Gastroesophageal sphincter (tissue), 4 donors: ENCODE data around the gene MGST3. TPM values are rescaled to one million over a fixed set of nuclear protein-coding genes. Genes with fewer than 3 reads are reported as not detected.
A peak's percentile ranks its signal among the peaks of the same experiment; 100 is the strongest.
"Not testable (repeated sequence)": the region's sequence is repeated elsewhere in the genome, so short reads cannot be mapped to it uniquely, and the experiment has no call there.

ENCODE experiments used
- ATAC-seq: fragments of 150-250 bp; one replicate; pipeline ENCODE4 v1.9.1; 2016; ENCODE audit warnings: mild to moderate bottlenecking, moderate library complexity
- H3K27ac ChIP-seq, 4 donors: fragments of 200-600 bp; sonication (generic) in 3 of 4; 1 replicate in 3 of 4; 2 replicates in 1 of 4; pipeline ENCODE4 v1.5.1; 2016 to 2019
- H3K27me3 ChIP-seq: fragments of 200-600 bp; sonication (generic); one replicate; pipeline ENCODE4 v1.5.1; 2019
- H3K36me3 ChIP-seq, 2 donors: fragments of 200-600 bp; sonication (generic); one replicate each; pipeline ENCODE4 v1.5.1; 2019; ENCODE audit warnings: control low read depth in 1 of 2
- H3K4me1 ChIP-seq, 3 donors: fragments of 200-600 bp; sonication (generic); 1 replicate in 2 of 3; 2 replicates in 1 of 3; pipeline ENCODE4 v1.5.1; 2016 to 2019; ENCODE audit warnings: control low read depth in 2 of 3
- H3K4me3 ChIP-seq, 2 donors: fragments of 200-600 bp; sonication (generic); one replicate each; pipeline ENCODE4 v1.5.1; 2019; ENCODE audit warnings: mild to moderate bottlenecking in 1 of 2, moderate library complexity in 1 of 2
- H3K9me3 ChIP-seq, 3 donors: fragments of 200-600 bp; sonication (generic); one replicate each; pipeline ENCODE4 v1.5.1; 2017 to 2019; ENCODE audit warnings: control low read depth in 2 of 3
- EP300 ChIP-seq: sonication (generic); formaldehyde crosslinking; IDR thresholded peaks from one replicate; pipeline ENCODE4 v1.6.1; 2017; ENCODE audit warnings: antibody characterized with exemption, mild to moderate bottlenecking
- POLR2A ChIP-seq, 2 donors: fragments of 450-650 bp; IDR thresholded peaks; one replicate each; pipeline ENCODE4 v1.6.1; 2017; ENCODE audit warnings: antibody characterized with exemption in 2 of 2, mild to moderate bottlenecking in 2 of 2, moderate library complexity in 1 of 2
- POLR2AphosphoS5 ChIP-seq: sonication (generic); formaldehyde crosslinking; IDR thresholded peaks from one replicate; pipeline ENCODE4 v1.6.1; 2017; ENCODE audit warnings: antibody characterized with exemption
- WGBS, 2 donors: methylation state at CpG; one replicate each; pipeline ENCODE4 v1.1.5; 2018; ENCODE audit warnings: low coverage in 1 of 2; 5-methylcytosine and 5-hydroxymethylcytosine counted together
- total RNA-seq, 4 donors: library from RNA; depleted of rRNA; stranded (reverse); fragments of >200 nt; gene quantifications; one replicate each; pipeline ENCODE4 v1.1.0, GENCODE V29; 2016
- TF ChIP-seq, protein P1 (sequence below), 4 experiments: fragments of 200-600 bp in 2 of 4; fragments of 450-650 bp in 2 of 4; sonication (generic) in 1 of 4; IDR thresholded peaks; one replicate each; pipeline ENCODE4 v1.5.1; 2017 to 2019; ENCODE audit warnings: antibody characterized with exemption in 4 of 4, mild to moderate bottlenecking in 2 of 4, moderate library complexity in 2 of 4

Gene MGST3
- total RNA-seq, 4 donors from 2014 or later = 190 to 236 (median 230) TPM

DNA sequence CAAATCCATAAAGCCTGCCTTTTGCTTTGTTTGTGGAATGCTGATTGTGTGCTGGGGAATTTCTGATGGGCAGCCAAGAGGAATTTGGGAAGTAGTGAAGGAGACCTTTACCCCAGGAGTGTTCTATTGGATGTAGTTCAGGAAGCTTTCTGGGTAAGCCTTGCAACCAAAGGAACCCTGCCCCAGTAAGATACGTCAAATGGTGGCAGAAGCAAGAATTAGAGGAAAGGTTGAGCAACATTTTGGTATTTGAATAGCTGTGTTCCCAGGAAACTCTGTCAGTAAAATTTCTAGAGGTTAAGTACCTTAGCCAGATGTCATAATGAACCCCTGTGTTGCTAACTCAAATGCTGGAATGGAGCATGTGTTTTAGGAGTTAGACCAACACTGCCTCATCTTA, 6.4 kb downstream of the MGST3 start:
- peaks cover 10 to 100% (median 26%) of the 10 kb centered on the region in 3 donors for H3K4me1 ChIP-seq
- TF ChIP-seq POLR2A (IDR thresholded peaks at IDR 0.05) (no peak), POLR2AphosphoS5 (peak; percentile 94), EP300 (no peak)
- peaks cover 0 to 9% of the 10 kb centered on the region in 2 donors for H3K36me3 ChIP-seq
- WGBS, 2 donors = 18 to 23% methylated on average over 1 of the region's 1 CpG
- peak; percentile 88 for ATAC-seq
- H3K9me3 ChIP-seq = no peaks in the 10 kb centered on the region
- H3K27me3 ChIP-seq = no peaks in the 10 kb centered on the region
- no peak overlapping the region for H3K4me3 ChIP-seq
- H3K27ac ChIP-seq = peak overlapping the region; percentile 43 to 68 (median 59)

DNA sequence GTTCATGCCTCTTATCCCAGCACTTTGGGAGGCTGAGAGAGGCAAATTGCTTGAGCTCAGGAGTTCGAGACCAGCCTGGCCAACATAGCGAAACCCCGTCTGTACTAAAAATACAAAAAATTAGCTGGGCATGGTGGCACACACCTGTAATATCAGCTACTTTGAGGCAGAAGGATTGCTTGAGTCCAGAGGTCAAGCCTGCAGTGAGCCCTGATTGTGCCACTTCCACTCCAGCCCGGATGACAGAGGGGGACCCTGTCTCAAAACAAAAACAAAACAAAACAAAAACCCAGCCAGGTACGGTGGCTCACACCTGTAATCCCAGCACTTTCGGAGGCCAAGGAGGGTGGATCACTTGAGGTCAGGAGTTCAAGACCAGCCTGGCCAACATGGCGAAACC, 7.2 kb downstream of the MGST3 start:
- H3K4me3 ChIP-seq, H3K36me3 ChIP-seq, H3K9me3 ChIP-seq, H3K27me3 ChIP-seq, ATAC-seq: not testable (repeated sequence)
- peak overlapping the region; percentile 24 to 68 (median 59) for H3K27ac ChIP-seq
- 85 to 100% methylated on average over 3 to 7 of the region's 7 CpGs for WGBS, 2 donors
- peaks cover 7 to 97% (median 18%) of the 10 kb centered on the region in 3 donors for H3K4me1 ChIP-seq

DNA sequence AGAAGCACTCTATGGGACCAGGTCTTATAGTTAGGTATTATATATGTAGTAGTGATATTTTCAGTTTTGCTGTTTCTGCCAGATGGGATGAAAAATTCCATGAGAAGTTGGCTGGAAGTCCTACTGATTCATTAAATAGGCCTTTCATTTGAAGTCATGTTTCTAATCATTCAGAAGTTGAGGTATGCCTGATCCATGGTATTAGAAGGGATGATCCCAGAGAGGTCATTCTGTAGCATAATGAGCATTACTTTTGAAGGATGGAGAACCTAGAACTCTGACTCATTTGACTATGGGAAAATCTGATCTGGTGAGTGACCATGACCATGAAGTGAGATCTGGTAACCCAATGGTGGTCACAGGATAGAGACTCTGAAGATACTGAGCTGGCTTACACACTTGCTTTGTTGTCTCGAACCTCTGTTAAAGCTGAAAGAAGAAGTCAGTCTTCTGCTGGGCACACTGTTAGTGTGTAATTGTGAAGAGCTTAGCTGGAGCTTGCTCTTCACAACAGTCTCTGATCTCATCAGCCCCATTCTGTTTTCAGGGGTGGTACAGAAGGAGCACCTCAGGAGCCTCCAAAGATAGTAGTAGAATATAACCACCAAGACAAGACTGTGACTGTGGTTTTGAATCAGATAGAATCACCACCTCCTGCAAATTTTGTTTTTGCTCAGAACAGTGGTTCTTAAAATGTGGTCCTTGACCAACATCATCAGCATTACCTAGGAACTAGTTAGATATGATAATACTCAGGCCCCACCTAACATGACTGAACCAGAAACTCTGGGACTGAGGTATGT, 9.0 kb downstream of the MGST3 start:
- TF ChIP-seq EP300 (no peak), POLR2A (IDR thresholded peaks at IDR 0.05) (no peak), POLR2AphosphoS5 (no peak)
- TF ChIP-seq, protein P1, sequence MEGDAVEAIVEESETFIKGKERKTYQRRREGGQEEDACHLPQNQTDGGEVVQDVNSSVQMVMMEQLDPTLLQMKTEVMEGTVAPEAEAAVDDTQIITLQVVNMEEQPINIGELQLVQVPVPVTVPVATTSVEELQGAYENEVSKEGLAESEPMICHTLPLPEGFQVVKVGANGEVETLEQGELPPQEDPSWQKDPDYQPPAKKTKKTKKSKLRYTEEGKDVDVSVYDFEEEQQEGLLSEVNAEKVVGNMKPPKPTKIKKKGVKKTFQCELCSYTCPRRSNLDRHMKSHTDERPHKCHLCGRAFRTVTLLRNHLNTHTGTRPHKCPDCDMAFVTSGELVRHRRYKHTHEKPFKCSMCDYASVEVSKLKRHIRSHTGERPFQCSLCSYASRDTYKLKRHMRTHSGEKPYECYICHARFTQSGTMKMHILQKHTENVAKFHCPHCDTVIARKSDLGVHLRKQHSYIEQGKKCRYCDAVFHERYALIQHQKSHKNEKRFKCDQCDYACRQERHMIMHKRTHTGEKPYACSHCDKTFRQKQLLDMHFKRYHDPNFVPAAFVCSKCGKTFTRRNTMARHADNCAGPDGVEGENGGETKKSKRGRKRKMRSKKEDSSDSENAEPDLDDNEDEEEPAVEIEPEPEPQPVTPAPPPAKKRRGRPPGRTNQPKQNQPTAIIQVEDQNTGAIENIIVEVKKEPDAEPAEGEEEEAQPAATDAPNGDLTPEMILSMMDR (IDR thresholded peaks at IDR 0.05) = no peak
- peaks cover 7 to 90% (median 12%) of the 10 kb centered on the region in 3 donors for H3K4me1 ChIP-seq
- 100% methylated on average over 1 of the region's 1 CpG; no CpG with 5 or more reads in 1 of the 2 donors for WGBS, 2 donors

DNA sequence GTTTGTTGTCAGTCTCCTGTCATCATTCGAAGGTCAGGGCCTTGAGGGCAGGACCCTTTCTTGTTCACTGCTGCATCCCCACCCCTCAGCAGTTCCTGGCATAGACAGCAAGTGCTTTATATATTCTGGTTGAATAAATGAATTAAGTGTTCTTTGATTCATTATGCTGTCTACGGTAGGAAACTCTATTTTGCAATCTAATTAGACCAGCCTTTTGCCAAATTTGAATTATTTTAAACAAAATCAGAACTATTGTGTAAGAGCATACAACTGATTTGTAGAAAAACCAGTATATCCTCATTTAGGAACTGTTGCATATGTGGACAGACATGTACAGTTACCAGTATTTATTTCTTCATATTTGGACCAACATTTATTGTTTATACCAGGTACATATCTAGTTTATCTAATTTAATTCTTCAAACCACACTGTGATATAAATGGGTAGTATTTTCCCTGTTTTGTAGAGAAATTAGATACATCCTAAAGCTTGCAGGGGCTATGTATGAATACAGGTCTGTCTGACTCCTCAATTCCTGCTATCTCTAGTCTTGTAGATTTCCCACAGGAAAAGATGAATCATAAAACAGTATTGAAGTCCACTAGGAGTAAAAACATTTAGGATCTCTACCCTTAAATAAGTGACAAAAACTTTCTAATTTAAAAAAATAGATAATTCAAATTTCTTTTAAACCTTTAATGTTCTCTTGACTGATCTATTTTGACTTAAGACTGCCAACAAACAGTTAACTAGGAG, 10.4 kb downstream of the MGST3 start:
- H3K9me3 ChIP-seq = no peaks in the 10 kb centered on the region
- TF ChIP-seq POLR2AphosphoS5 = no peak
- TF ChIP-seq POLR2A (IDR thresholded peaks at IDR 0.05) = no peak
- TF ChIP-seq, protein P1 (IDR thresholded peaks at IDR 0.05) = no peak
- TF ChIP-seq EP300 = no peak
- no peak overlapping the region for H3K4me3 ChIP-seq
- WGBS, 2 donors = 44 to 54% methylated on average over 2 of the region's 2 CpGs
- no peak overlapping the region for H3K27ac ChIP-seq
- H3K27me3 ChIP-seq = no peaks in the 10 kb centered on the region
- peaks cover 4 to 89% (median 7%) of the 10 kb centered on the region in 3 donors for H3K4me1 ChIP-seq
- ATAC-seq = no peak
- peaks cover 0 to 9% of the 10 kb centered on the region in 2 donors for H3K36me3 ChIP-seq

More for the DNA sequence above, 9.0 kb downstream of the MGST3 start:
- no peak for ATAC-seq
- no peaks in the 10 kb centered on the region for H3K9me3 ChIP-seq
- H3K27me3 ChIP-seq = no peaks in the 10 kb centered on the region
- no peak overlapping the region for H3K27ac ChIP-seq
- H3K4me3 ChIP-seq = no peak overlapping the region
- H3K36me3 ChIP-seq = peaks cover 0 to 9% of the 10 kb centered on the region in 2 donors

DNA sequence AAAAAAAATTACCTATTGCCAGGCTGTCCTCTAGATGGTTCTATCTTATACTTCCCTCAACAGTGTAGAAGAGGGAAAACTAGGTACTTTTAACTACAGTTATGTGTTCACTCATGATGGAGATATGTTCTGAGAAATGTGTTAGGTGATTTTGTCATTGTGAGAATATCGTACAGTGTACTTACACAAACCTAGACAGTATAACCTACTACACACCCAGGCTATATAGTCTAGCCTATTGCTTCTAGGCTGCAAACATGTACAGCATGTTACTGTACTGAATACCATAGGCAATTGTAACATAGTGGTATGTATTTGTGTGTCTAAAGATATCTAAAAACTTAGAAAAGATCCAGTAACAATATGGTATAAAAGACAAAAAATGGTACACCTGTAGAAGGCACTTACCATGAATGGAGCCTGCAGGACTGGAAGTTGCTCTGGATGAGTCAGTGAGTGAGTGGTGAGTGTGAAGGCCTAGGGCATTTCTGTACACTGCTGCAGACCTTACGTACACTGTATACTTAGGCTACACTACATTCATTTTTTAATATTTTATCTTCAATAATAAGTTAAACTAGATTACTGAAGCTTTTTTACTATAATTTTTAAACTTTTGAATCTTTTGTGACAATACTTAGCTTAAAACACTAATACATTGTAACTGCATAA, 13.2 kb downstream of the MGST3 start:
- Histone ChIP-seq H3K4me1 (peaks cover 0 to 89% (median 0%) of the 10 kb centered on the region in 3 donors), H3K9me3 (no peaks in the 10 kb centered on the region), H3K27ac (no peak overlapping the region), H3K4me3 (no peak overlapping the region), H3K36me3 (peaks cover 0 to 6% of the 10 kb centered on the region in 2 donors), H3K27me3 (no peaks in the 10 kb centered on the region)
- TF ChIP-seq POLR2AphosphoS5 (no peak), EP300 (no peak), POLR2A (IDR thresholded peaks at IDR 0.05) (no peak)
- TF ChIP-seq, protein P1 (IDR thresholded peaks at IDR 0.05) = no peak
- ATAC-seq = no peak
- 27 to 72% methylated on average over 1 to 2 of the region's 2 CpGs for WGBS, 2 donors
